Gastroesophageal sphincter (tissue), 3 donors: Measurements from ENCODE around the gene CPSF6.
A peak's percentile ranks its signal among the peaks of the same experiment; 100 is the strongest.

ENCODE experiments used
- CTCF ChIP-seq, 4 experiments: fragments of 200-600 bp in 2 of 4; fragments of 450-650 bp in 2 of 4; sonication (generic) in 1 of 4; IDR thresholded peaks; one replicate each; pipeline ENCODE4 v1.5.1; 2017 to 2019; ENCODE audit warnings: antibody characterized with exemption in 4 of 4, mild to moderate bottlenecking in 2 of 4, moderate library complexity in 2 of 4
- POLR2AphosphoS5 ChIP-seq: sonication (generic); formaldehyde crosslinking; IDR thresholded peaks from one replicate; pipeline ENCODE4 v1.6.1; 2017; ENCODE audit warnings: antibody characterized with exemption

GRCh38 chr12:69254046-69254445 is 14.7 kb downstream of the CPSF6 start:
- peak; percentile 41 to 60 (median 55) for TF ChIP-seq CTCF (IDR thresholded peaks at IDR 0.05)
- no peak for TF ChIP-seq POLR2AphosphoS5
